ENCODE measurements around the gene LHX4. TPM values are rescaled to one million over a fixed set of nuclear protein-coding genes. Genes with fewer than 3 reads are reported as not detected.

The LHX4 gene
- total and polyA plus RNA-seq, 10 of the 15 experiments (the other 5 are each of a cell fraction or from before 2014, with no cell fraction given): 0.05 to 0.80 (median 0.32) TPM; not detected in 6

DNA sequence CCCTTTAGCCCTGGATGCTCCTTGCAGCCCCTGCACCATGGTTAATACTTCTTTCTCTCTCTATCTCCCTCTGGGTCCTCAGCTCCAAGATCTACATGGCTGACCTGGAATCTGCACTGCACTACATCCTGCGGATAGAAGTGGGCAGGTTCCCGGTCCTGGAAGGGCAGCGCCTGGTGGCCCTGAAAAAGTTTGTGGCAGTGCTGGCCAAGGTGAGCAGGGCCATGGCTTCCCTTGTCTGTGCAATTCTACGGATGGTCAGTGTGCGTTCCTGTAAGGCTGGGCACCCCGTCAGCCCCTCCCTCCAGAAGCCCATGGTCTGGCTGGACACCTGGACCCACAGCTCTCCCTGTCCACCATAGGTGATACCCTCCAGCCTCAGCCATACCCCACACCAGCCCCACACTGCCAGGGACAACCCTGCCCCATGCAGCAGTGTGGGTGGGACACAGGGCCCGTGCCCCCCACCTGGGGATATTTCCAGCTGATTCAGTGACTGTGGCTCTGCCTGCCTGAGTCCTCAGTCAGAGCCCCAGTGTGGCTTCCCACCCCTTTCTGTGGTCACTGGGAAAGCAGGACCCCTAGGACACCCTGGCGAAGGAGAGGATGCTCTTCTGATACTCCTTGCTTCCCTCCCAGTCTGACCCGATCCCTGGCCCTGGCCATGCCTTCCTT lies 44.0 kb upstream of the LHX4 start (continued):
- TF ChIP-seq, protein P1, sequence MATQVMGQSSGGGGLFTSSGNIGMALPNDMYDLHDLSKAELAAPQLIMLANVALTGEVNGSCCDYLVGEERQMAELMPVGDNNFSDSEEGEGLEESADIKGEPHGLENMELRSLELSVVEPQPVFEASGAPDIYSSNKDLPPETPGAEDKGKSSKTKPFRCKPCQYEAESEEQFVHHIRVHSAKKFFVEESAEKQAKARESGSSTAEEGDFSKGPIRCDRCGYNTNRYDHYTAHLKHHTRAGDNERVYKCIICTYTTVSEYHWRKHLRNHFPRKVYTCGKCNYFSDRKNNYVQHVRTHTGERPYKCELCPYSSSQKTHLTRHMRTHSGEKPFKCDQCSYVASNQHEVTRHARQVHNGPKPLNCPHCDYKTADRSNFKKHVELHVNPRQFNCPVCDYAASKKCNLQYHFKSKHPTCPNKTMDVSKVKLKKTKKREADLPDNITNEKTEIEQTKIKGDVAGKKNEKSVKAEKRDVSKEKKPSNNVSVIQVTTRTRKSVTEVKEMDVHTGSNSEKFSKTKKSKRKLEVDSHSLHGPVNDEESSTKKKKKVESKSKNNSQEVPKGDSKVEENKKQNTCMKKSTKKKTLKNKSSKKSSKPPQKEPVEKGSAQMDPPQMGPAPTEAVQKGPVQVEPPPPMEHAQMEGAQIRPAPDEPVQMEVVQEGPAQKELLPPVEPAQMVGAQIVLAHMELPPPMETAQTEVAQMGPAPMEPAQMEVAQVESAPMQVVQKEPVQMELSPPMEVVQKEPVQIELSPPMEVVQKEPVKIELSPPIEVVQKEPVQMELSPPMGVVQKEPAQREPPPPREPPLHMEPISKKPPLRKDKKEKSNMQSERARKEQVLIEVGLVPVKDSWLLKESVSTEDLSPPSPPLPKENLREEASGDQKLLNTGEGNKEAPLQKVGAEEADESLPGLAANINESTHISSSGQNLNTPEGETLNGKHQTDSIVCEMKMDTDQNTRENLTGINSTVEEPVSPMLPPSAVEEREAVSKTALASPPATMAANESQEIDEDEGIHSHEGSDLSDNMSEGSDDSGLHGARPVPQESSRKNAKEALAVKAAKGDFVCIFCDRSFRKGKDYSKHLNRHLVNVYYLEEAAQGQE (IDR thresholded peaks at IDR 0.05; ENCODE audit: low read depth, low read length): no peak
- TF ChIP-seq RELA (IDR thresholded peaks at IDR 0.05; ENCODE audit: borderline replicate concordance, partially characterized antibody) (no peak), MYB (IDR thresholded peaks at IDR 0.05; ENCODE audit: borderline replicate concordance, low read depth, low read length) (no peak)
- TF ChIP-seq, protein P2, sequence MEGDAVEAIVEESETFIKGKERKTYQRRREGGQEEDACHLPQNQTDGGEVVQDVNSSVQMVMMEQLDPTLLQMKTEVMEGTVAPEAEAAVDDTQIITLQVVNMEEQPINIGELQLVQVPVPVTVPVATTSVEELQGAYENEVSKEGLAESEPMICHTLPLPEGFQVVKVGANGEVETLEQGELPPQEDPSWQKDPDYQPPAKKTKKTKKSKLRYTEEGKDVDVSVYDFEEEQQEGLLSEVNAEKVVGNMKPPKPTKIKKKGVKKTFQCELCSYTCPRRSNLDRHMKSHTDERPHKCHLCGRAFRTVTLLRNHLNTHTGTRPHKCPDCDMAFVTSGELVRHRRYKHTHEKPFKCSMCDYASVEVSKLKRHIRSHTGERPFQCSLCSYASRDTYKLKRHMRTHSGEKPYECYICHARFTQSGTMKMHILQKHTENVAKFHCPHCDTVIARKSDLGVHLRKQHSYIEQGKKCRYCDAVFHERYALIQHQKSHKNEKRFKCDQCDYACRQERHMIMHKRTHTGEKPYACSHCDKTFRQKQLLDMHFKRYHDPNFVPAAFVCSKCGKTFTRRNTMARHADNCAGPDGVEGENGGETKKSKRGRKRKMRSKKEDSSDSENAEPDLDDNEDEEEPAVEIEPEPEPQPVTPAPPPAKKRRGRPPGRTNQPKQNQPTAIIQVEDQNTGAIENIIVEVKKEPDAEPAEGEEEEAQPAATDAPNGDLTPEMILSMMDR (IDR thresholded peaks at IDR 0.05 in 2 of 3, conservative IDR thresholded peaks at IDR 0.05 in 1 of 3; ENCODE audit: control insufficient read depth in 2 of 3, extremely low read depth in 1 of 3, insufficient read depth in 1 of 3, low read depth in 3 of 3, low read length in 3 of 3): no peak

DNA sequence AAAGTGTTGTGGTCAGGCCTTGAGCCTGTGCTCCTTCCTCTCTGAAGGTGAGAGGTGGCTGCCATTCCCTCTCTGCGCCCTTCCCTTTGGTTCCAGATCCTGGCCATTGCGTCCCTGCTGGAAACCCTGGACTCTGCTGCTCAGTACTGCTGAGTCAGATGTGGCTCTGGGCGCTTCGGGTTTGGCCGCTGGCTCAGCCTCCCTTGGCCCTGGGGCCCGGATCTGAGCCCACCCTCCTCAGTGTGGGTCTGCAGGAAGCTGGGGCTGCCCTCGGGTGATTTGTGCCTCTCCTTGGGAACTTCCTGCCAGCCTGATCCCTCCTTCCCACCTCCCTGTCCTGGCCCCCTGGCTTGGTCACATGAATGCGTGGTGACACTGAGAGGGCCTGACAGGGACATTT lies 43.2 kb upstream of the LHX4 start:
- ChIA-PET POLR2A (no interaction called here), CTCF (interaction anchor here (1.6 to 4.0 kb wide), 3 partner anchors 10 to 229 kb away, joined by 10 to 16 read pairs (median 12); no protein-coding TSS in a partner anchor), RAD21 (ENCODE audit: unreplicated experiment) (interaction anchor here (2.9 kb wide), 1 partner anchor 7 kb away, joined by 9 read pairs; no protein-coding TSS in a partner anchor), SMC1A (ENCODE audit: uncharacterized antibody, unreplicated experiment) (interaction anchor here (2.0 kb wide), 1 partner anchor 8 kb away, joined by 6 read pairs; no protein-coding TSS in a partner anchor)
- ATAC-seq: no peak
- in situ Hi-C loops (cut with MboI) (no loop called here), intact Hi-C loops (cut with micrococcal nuclease; ENCODE audit: unreplicated experiment) (no loop called here)
- Histone ChIP-seq H3K9ac (ENCODE audit: control insufficient read depth, insufficient read depth, low read length) (no peak overlapping the region), H2AFZ (ENCODE audit: control insufficient read depth, low read depth, low read length) (no peak overlapping the region), H3K9me3 (replicated peaks; ENCODE audit: control insufficient read depth, insufficient read depth, low read length) (no peaks in the 10 kb centered on the region), H4K20me1 (ENCODE audit: control insufficient read depth, insufficient read depth) (no peaks in the 10 kb centered on the region), H3K27ac (ENCODE audit: control insufficient read depth, insufficient read depth) (no peak overlapping the region), H3K79me2 (ENCODE audit: control insufficient read depth, insufficient read depth, low read length) (no peaks in the 10 kb centered on the region), H3K27me3 (replicated peaks in 1 of 2; ENCODE audit: control insufficient read depth in 2 of 2, insufficient read depth in 2 of 2, low read length in 1 of 2) (no peaks in the 10 kb centered on the region), H3K4me1 (ENCODE audit: control insufficient read depth, insufficient read depth, low read length) (no peaks in the 10 kb centered on the region), H3K4me3 (no peak overlapping the region), H3K36me3 (ENCODE audit: control insufficient read depth in 2 of 2, insufficient read depth in 2 of 2, low read length in 1 of 2) (peaks cover 0 to 10% of the 10 kb centered on the region in 2 experiments; a peak in 3 of 4 replicates), H3K4me2 (ENCODE audit: control insufficient read depth, insufficient read depth) (no peak overlapping the region)
- BruUV-seq (replicated peaks): no TSS peak
- no peak for FAIRE-seq
- 62% methylated on average over 8 of the region's 8 CpGs for WGBS (ENCODE audit: insufficient coverage, insufficient replicate concordance, low lambda C conversion rate, missing lambda C conversion rate)
- DNase-seq (ENCODE audit: low read depth, low spot score): no peak
- TF ChIP-seq, protein P3, sequence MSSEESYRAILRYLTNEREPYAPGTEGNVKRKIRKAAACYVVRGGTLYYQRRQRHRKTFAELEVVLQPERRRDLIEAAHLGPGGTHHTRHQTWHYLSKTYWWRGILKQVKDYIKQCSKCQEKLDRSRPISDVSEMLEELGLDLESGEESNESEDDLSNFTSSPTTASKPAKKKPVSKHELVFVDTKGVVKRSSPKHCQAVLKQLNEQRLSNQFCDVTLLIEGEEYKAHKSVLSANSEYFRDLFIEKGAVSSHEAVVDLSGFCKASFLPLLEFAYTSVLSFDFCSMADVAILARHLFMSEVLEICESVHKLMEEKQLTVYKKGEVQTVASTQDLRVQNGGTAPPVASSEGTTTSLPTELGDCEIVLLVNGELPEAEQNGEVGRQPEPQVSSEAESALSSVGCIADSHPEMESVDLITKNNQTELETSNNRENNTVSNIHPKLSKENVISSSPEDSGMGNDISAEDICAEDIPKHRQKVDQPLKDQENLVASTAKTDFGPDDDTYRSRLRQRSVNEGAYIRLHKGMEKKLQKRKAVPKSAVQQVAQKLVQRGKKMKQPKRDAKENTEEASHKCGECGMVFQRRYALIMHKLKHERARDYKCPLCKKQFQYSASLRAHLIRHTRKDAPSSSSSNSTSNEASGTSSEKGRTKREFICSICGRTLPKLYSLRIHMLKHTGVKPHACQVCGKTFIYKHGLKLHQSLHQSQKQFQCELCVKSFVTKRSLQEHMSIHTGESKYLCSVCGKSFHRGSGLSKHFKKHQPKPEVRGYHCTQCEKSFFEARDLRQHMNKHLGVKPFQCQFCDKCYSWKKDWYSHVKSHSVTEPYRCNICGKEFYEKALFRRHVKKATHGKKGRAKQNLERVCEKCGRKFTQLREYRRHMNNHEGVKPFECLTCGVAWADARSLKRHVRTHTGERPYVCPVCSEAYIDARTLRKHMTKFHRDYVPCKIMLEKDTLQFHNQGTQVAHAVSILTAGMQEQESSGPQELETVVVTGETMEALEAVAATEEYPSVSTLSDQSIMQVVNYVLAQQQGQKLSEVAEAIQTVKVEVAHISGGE (CRISPR knock-in tag; IDR thresholded peaks at IDR 0.05): no peak
- TF ChIP-seq ZNF24 (IDR thresholded peaks at IDR 0.05) (no peak), STAT1 (conservative IDR thresholded peaks at IDR 0.05) (no peak)
